LoVo (cell line): ENCODE results near the gene RAB32.
"Not testable (repeated sequence)": the region's sequence is repeated elsewhere in the genome, so short reads cannot be mapped to it uniquely, and the experiment has no call there.

ENCODE experiments used
- DNase-seq: peaks from one replicate; pipeline ENCODE4 v3.0.0-alpha.2; 2016; ENCODE audit warnings: low spot score

RAB32 gene

DNA sequence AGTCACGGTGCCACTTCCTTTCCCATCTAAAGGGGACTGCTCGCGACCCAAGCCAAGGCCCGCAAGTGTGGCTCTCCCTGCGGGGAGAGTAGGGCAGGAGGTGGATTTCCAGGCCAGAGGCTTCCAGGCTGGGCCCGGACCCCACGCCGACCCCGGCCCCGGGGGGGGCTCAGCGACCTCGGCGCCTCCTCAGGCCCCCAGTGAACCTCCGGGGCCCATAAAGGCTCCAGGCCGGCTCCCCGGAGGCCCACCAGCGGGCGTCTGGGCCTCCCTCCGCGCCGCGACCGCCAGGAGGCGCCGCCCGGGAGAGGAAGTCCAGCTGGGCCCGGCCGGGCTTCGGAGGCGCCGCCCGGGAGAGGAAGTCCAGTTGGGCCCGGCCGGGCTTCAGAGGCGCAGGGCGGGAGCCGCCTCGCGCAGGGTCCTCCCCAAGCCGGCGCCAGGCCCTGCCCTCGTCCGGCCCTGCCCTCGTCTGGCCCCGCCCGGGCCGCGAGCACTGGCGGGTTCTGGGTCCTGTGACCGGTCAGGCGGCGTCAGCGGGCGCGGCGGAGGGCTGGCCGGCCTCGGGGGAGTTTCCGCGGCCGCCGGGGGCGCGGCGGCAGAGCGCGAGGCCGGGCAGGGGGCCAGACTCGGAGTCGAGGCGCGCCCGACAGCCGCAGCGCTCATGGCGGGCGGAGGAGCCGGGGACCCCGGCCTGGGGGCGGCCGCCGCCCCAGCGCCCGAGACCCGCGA lies at the start of gene RAB32:
Gene RAB32, plus strand, starts transcription at position 623 of the 729 bp plus-strand sequence. Its CDS starts 39 bp downstream, at position 662.
- peak; percentile 73 for DNase-seq

DNA sequence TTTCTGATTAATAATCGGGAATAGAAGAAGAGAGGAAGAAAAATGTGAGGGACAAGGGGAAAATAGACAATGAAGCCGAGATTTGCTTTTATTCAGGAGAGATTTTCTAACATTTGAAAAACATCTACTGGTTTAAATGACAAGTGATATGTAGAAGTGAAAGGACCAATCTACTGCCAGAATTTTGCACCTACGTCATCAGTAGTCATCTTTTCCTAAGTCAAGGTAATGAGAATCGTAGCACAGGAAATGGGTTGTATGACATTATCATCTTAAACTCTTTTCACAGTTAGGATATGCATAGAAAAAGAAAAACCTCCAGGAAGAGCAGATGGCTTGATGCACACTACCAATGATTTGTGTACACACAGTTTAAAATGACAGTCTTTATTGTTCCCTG lies 45.3 kb upstream of the RAB32 start:
- DNase-seq = no peak

DNA sequence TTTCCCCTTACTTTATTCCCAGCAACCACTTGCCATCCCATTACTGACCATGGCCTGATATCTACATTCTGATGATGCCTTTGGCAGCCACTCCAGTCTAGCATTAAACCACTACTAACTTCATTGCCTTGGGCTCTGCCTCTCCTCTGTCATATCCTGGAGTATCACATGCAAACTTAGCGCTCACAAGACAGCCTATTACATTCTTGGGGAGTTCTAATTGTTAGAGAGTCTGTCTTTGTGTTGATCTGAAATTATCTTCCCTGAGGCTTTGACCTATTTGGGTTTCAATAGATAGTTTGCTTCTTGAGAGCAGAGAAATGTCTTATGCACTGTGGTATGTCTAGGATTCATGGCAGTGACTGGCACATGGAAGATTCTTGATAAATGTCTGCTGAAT lies 40.5 kb upstream of the RAB32 start:
- no peak for DNase-seq

DNA sequence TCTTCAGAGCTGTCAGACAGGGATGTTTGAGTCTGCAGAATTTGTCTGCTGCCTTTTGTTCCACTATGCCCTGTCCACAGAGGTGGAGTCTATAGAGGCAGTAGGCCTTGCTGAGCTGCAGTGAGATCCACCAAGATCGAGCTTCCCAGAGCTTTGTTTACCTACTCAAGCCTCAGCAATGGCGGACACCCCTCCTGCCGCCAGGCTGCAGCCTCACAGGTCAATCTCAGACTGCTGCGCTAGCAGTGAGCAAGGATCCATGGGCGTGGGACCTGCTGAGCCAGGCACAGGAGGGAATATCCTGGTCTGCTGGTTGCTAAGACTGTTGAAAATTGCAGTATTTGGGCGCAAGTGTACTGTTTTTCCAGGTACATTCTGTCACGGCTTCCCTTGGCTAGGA lies 28.4 kb upstream of the RAB32 start:
- no peak for DNase-seq

DNA sequence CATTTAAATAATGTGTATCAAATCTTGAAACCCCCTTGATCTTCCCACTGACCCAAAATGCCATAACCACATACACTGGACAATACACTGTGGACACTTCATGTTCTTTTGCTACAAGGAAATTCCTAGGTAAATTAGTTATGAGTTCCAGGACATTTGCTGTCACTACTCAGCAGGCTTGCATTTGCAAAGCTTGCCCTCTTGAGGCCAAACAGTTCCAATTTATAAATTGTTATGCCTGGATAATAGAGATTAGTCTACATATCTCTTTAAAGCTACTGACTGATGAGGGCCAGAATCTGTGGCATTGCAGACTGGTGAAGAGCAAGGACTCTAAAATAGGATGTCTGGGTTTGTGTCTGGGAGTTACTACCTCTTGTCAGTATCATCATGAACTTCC lies 17.4 kb upstream of the RAB32 start:
- no peak for DNase-seq

DNA sequence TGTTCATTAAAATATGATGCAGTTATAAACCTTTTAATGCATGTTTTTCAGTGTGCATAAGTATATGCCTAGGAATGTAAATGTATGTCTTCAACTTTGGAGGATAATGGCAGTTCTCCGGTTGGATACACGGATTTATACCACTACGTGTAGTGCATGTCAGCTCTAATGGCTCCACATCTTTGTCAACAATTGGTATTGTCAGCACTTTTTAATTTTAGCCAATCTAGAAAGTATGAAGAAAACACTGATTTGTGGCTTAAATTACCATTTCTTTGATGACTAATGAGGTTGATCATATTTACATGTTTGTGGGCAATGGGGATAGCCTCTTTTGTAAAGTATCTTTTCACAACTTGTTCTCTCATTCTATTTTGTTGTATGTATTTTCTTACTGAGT lies 10.9 kb upstream of the RAB32 start:
- DNase-seq = no peak

DNA sequence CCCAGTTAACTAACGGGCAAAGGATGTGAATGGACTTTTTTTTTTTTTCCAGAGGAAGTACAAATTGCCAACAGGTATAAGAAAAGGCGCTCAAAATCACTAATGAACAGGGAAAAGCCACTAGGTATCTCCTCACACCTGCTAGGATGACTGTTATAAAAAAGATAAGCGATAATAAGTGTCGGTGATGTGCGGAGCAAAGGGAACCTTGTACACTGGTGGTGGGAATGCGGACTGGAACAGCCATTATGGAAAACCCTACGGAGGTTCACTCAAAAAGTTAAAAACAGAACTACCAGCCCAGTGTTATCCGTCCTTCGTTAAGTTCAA lies 787 bp upstream of the RAB32 start:
- DNase-seq = peak; percentile 5

DNA sequence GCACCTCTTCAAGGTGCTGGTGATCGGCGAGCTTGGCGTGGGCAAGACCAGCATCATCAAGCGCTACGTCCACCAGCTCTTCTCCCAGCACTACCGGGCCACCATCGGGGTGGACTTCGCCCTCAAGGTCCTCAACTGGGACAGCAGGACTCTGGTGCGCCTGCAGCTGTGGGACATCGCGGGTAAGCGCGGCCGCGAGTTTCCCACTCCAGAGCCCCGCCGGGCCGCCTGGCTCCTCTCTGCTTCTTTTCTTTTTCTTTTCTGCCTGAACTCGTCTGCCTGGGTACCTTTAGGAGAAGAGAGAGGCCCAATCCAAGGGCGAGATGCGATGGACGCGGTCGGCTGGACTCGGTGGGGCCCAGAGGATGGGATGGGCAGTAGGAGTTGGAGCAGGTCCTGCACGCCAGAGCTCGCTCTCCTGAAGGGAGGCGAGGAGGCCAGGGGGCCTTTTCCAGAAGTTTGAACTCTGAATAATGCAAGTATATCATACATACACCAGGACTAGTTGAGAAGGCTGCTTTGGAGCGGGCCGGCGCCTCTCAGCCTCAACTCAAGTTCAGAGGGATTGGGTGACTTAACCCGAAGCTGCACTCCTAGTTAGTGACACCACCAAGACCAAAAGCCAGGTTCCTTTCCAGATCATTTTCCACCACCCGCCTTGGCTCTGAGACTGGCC lies 445 bp downstream of the RAB32 start:
- peak; percentile 43 for DNase-seq

DNA sequence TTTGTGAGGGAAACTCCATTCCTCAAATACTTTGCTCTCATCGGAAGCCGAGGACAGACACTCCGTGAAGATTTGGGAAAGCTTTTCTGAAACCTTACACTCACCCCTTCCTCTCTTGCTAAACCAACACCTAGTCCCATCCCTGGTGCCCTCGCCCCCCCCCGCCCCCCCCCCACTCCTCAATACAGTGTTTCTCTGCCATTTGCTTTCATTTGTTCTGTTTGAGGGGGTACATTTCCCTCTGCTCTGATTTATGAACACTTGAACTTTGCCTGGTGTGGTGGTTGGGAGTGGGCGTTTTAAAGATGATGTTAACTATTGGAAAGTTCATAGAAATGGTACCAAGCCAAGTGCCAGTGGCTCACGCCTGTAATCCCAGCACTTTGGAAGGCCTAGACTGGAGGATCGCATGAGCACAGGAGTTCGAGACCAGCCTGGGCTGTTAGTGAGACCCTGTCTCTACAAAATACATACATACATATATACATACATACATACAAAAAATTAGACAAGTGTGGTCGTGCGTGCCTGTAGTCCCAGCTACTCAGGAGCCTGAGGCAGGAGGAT lies 1.1 kb downstream of the RAB32 start:
- DNase-seq = no peak

DNA sequence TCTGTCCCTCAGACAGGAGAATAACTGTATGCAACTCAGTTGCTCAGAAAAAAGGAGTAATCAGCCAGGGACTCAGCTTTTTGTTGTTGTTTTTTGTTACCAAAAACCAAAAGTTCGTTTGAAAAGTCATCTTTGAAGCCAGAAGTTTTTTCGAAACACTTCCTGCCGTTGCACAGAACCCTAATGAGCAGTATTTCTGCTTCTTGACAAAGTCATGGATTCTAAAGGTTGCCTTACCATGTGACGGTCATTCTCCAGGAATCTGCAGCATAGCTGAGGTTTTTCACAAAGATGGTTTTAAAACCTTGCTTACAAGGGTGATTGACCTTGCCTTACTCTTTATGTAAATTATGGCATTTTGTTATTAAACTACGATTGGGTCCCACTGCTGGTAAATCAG lies 1.9 kb downstream of the RAB32 start:
- no peak for DNase-seq

DNA sequence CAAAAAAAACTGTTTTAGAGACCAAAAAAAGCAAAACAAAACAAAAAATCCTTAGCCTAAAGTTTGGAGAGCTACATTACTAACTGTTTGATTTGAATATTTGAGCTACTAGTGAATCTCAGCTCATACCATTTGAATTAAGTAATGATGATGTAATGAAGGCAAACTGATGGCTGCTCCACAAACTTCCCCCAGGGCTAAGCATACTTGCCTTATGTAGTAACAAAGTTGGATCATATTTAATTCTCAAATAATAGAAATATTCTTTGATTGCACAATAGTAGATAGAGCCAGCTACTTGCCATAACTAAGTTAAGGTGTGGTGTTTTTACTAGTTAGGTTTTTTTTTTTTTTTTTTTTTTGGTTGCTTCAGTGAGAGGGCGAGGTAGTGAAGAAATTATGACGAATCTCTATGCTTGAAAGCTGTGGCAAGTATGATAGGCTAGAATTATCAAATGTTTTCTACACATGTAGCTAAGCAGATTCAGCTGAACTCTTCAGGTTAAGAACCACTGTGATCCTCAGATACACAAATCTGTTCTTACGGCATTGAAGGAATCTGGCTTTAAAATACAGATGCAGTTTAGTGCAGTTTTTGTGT lies 2.9 kb downstream of the RAB32 start:
- DNase-seq = no peak

DNA sequence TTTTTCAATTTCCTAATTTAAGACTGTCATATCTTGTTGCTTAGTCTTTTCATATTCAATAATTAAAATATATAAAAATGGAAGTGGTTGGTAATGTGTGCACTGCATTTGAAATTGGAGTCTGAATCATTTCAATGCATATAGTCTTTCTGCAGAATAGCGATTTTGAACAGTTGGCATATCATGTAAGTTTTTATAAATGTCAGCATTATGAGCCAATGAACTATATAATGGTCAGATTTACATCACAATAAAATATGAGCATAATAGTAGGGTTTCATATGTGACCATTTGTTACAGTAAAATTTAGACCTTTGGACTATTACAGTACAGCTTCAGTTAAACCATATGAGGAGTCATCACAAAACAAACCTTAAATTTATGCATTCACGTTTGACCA lies 4.3 kb downstream of the RAB32 start:
- DNase-seq = no peak

DNA sequence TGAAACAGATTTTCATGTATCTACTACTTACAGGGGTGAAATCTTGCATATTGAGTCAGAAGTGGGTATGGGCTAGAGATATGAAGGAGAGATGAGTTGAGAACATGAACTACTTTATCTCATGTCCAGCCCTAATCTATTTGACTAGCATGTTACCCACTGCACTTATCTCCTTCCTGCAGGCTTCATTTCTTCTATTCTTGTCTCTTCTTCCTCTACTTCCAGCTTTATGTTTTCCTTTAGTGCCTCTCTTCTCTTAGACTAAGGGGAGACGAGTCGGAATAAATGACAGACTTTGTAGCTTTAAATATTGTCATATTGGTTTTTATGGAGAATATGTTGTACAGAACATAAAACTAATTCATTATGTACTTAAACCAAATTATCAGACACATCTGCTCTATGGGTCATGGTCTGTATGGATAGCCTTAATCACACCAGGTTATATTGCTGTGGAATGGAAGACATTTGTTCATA lies 5.3 kb downstream of the RAB32 start:
- DNase-seq = no peak

DNA sequence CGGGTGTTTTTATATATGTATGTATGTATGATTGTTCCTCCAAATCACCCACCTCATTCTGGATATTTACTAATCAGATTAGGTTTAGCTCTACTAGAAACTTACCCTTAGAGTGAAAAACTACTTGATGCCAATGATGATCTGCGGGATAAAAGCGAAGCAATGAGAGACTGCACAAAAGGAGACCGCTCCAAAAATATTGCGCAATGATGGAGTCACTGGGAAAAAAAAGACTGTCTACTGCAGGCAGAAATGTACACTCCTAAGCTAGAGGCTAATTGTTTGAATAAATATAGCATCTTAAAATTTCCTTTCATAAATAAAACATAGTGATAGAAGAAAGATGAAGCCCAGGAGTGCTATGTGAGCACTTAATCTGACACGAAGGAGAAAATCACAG lies 7.3 kb downstream of the RAB32 start:
- no peak for DNase-seq

DNA sequence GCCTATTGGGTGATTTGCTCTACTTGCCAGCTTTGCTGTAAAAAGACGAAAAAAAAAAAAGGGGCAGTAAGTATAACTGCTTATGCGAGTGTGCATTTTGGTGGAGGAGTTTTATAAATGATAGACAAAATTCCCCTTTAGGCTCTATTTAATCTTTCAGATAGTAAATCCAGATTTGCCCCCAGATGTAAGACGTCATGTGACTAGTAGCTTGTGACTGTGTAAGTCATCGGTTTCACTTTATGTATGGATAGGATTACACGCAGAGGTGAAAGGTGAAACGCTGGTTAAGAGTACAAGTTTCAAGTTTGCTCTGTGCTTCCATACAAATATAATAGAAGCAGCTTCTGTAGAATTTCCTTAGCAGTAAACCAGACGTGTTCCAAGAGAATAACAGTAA lies 7.9 kb downstream of the RAB32 start:
- DNase-seq = no peak

DNA sequence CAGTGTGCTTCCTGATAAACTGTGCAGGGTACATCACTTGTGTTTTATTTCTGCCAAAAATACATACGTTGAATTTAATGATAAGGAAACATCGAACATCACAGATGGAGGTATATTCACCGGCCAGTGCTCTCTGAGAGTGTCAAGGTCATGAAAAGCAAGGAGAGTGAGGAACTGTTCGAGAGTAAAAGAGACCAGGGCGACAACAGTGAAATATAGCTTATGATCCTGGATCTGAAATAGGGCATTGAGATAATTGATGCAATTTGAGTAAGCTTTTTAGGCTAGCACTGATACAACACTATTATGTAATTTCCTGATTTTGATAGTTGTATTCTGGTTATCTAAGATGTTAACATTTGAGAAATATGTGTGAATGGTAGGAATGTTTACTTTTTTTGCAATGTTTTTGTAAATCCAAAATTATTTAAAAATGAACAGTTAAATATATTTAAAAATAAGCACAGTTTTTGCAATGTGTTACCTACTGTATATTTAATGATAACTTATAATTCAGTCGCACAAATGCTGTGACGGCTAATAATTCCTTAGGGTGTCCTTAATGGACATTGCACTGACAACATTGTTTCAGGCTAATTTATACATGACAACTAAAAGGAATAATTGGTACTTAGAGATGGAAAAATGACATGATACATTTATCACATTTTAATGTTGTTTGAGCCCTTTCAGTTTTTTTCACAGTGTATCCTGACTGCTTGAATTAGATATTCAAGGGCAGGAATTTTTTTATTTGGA lies 9.9 kb downstream of the RAB32 start:
- DNase-seq = no peak

DNA sequence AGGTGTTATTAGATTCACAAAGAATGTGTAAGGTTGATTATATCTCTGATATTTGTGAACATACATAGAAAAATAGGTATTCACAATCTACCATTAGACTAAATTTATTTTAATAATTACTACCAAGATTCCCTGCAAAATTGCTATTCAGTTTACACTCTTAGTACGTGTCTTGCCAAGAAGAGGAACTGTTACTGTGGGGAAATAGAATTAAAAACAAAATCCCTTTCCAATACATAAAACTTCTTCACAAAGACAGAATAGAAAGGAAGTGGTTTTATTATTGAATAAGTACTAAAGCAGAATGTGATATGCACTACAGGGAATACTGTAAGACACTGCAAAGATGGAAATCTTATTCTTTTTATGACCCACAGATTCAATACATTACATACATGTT lies 17.0 kb downstream of the RAB32 start:
- DNase-seq = no peak

DNA sequence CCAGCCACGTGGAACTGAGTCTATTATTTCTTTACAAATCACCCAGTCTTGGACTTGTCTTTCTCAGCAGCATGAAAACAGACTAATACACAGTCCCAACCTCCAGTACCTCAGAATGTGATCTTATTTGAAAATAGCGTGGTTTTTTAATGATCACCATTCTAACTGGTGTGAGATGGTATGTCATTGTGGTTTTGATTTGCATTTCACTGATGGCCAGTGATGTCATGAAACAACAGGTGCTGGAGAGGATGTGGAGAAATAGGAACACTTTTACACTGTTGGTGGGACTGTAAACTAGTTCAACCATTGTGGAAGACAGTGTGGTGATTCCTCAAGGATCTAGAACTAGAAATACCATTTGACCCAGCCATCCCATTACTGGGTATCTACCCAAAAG lies 23.0 kb downstream of the RAB32 start:
- not testable (repeated sequence) for DNase-seq

DNA sequence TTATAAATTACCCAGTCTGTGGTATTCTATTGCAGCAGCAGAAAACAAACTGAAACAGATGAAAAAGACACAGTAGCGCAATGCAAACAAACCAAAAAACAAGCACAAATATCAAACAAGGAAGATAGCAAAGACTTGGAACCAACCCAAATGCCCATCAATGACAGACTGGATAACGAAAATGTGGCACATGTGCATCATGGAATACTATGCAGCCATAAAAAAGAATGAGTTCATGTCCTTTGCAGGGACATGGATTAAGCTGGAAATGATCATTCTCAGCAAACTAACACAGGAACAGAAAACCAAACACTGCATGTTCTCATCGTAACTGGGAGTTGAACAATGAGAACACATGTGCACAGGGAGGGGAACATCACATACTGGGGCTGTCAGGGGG lies 25.0 kb downstream of the RAB32 start:
- DNase-seq = not testable (repeated sequence)

DNA sequence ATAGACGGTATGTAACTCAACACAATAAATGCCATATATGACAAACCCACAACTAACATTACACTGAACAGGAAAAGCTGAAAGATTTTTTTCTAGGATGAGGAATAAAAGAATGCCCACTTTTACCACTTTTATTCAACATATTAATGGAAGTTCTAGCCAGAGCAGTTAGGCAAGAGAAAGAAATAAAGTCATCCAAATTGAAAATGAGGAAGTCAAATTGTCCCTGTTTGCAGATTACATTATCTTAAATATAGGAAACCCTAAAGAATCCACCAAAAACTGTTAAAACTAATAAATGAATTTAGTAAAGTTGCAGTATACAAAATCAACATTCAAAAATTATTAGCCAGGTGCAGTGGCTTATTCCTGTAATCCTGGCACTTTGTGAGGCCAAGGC lies 30.6 kb downstream of the RAB32 start:
- DNase-seq = no peak

DNA sequence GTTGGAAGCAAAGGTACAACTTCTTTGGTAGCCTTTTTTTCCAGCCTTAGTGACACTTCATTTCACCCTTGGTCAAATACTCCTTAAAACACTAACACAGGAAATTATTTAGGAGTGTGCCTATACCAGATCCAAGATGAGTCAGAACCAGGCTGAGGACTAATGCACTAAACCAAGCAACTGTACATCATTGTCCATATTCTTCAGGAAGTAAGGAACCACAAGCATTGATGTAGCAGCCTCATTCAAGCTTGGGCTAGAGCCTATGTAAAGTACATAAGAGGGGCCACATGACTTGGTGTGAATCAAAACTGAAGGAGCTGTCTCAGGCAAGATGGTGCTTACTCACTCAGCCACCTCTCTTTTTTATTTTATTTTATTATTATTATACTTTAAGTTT lies 34.4 kb downstream of the RAB32 start:
- no peak for DNase-seq

DNA sequence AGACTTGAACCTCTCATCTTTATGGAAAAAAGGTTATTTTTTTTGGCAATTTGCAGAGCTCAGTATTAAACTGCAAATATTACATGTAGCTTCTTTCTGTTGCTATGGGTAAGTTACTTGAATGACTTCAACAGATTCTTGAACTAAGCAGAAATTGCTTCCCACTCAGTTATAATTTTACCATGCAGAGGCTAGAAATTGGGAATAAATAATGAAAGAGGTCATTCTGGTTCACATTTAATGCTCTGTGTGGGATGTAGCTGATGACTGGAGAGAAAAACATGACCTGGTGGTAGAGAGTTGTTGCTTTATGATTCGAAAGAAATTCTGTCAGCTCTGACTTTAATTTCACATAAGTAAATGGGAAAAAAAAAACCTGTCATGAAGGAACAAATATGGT lies 38.3 kb downstream of the RAB32 start:
- no peak for DNase-seq
